Measurements from ENCODE around the gene ACAP3.

GRCh38 chr1:1356796-1357401, 49.2 kb upstream of the ACAP3 start:
- TF ChIP-seq, protein P1, sequence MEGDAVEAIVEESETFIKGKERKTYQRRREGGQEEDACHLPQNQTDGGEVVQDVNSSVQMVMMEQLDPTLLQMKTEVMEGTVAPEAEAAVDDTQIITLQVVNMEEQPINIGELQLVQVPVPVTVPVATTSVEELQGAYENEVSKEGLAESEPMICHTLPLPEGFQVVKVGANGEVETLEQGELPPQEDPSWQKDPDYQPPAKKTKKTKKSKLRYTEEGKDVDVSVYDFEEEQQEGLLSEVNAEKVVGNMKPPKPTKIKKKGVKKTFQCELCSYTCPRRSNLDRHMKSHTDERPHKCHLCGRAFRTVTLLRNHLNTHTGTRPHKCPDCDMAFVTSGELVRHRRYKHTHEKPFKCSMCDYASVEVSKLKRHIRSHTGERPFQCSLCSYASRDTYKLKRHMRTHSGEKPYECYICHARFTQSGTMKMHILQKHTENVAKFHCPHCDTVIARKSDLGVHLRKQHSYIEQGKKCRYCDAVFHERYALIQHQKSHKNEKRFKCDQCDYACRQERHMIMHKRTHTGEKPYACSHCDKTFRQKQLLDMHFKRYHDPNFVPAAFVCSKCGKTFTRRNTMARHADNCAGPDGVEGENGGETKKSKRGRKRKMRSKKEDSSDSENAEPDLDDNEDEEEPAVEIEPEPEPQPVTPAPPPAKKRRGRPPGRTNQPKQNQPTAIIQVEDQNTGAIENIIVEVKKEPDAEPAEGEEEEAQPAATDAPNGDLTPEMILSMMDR (IDR thresholded peaks at IDR 0.05 in 4 of 5, conservative IDR thresholded peaks at IDR 0.05 in 1 of 5), result no peak
- TF ChIP-seq POLR2A (IDR thresholded peaks at IDR 0.05), result no peak

Measured in gastrocnemius medialis (tissue), 4 donors.